GM18499 (cell line): Measurements from ENCODE around the gene C17orf113.
"Not testable (repeated sequence)": the region's sequence is repeated elsewhere in the genome, so short reads cannot be mapped to it uniquely, and the experiment has no call there.

ENCODE experiments used
- ATAC-seq: cut with Tn5 transposase; IDR thresholded peaks from one replicate; pipeline ENCODE4 v1.9.1; 2021; ENCODE audit warnings: moderate number of reproducible peaks; ENCODE audit not compliant: insufficient read depth, unreplicated experiment

Gene C17orf113

DNA sequence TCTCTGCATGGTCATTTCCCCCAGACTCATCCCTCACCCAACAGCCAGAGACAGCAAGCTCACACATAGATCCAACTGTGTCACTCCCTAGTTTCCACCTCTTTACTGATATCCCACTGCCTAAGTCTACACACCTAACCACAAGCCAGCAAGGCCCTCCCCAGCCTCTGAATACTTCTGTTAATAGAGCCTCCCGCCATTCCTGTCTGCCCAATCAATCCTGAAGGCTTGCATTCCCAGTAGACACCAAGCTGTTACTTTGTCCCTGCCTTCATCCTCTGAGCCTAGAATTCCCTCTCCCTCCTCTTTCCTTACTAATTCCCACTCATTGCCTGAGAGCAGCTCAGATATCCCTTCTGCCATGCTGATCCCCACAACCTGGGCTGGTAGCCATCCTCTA is 4.7 kb downstream of the C17orf113 start:
- no peak for ATAC-seq

DNA sequence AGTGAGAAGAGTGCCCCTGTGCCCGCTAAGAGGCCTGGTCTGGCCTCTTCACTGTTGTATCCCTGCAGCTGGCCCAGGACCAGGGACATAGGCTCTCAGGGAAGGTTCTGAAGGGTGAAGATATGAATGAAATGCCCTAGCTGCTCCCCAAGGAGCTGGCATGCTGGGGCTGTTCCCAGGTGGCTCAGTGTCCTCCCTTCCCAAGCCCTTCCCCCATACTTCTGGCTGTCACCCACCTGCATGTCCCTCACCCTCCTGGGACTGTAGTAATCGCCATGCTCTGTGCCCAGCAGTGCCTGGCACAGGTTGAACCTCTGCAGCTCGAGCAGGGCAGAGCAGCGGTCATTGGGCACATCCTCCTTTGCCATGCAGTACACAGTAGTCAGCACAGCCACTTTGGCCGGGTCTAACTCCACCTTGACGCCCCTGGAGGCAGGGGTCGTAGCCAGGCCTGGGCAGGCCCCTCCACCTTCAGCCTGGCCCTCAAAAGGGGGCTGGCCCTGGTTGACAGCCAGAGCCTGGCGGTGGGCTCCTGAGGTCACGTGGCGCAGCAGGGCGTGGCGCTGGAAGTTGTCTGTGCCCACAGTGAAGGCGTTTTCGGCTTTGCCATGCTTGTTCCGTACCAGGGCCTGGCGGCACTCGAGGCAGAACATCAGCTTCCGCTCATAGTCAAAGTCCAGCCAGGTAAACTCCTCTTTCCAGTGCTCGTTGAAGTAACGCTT is 7.6 kb downstream of the C17orf113 start:
- ATAC-seq: no peak

DNA sequence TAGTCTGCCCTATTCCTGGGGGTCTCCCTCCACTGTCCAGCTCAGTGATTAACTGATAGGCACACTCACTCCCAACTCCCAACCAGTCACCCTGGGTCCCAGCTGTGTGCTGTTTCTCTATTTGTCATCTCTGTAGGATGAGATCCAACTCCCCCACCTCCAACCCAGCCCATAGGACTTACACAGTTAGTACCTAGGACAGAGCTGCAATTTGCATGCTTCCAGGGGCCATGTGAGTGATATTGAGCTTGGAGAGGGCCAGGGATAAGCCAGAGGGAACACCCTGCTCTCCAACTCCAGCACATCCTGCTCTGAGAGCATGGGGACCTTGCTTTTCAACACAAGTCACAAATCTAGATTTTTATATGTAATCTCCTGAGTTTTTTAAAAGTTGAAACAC is 8.8 kb downstream of the C17orf113 start:
- ATAC-seq: no peak

DNA sequence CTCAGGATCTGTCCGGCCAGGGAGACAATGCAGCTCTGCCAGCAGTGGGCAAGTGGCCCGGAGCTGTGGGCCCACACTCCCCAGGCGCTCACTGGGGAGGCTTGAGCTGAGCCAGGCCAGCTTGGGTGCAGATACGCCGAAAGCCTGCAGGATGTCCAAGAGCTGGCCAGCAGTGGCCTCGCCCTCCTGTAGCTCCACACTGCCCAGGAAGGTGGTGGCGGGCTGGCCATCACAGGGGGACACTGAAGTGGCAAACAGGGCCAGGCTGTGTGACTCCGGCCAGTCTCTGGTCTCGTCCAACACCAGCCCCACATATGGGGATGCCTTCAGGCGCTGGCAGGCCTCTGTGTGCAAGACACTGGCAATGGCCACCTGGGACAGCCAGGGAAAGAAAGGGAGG is 9.6 kb downstream of the C17orf113 start:
- no peak for ATAC-seq

DNA sequence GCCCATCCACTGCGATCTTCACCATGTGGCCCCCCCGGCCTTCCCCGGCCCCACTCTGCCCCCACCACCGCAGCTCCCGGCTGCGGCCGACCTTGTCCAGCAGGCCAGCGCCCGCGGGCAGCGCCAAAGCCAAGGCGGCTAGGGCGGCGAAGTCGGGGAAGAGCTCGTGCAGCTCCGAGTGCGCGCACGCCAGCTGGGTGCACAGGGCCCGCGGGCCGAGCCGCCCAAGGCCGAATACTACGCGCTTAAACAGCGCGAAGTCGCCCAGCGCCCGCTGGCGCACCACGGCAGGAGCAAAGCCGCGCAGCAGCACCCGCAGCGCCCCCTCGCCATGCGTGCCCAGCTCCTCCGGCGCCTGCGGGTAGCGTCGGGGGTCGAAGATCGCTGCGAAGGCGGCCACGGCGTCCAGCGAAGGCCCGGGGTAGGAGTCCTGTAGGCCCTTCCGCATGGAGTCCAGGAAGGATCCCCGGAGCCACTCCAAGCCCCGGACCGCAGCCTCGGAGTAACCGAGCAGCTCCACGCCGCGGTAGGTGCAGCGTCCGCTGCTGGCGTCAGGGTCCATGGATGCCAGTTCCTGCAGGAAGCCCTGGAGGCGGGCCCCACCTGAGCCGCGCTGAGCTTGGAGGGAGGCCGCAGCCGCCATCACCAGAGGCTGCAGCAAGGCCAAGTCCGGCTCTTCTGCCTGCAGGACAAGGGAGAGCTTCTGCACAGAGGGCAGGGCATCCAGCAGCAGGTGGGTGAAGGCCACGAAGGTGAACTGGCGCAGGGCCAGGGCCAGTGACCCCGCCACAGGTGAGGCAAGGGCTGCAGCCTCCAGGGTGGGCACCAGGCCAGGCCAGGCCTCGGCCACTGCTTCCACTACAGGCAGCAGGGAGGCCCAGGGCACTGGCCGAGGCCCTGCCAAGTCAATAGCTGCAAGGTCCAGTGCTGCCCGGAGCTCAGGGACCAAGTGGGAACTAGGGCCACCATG is 10.3 kb downstream of the C17orf113 start:
- no peak for ATAC-seq

DNA sequence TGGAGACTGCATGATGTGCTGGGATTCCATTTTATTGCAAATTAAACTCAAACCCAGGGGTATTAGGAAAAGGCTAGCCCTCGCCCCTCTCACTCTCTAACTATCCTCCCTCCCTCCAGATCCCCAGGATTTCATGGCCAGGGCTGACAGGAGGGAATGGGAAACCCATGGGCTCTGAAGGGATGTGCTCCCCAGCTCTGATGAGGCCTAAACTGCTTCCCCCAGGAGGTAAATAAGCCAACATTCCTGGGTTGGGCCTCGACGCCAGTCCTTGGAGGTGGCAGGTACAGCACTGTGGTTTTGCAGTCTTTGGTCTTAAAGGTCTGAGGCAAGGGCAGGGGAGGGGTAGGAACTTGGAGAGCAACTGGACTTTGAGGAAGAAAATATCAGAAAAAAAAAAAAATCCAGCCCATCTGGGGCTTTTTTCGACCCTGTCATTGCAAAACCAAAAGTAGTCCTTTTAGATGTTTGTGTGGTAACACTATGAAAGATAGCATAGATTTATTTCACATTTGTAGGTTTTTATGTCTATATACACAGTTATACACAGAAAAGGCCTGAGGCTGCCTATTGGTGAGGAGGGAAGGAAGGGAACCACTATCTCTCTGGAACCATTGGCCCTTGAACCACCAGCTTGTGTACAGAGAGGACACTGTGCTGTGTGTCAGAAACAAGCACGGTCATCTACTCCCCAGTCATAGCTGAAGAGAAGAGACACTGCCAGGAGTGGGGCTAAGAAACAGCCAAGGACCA is 12.0 kb downstream of the C17orf113 start:
- no peak for ATAC-seq

DNA sequence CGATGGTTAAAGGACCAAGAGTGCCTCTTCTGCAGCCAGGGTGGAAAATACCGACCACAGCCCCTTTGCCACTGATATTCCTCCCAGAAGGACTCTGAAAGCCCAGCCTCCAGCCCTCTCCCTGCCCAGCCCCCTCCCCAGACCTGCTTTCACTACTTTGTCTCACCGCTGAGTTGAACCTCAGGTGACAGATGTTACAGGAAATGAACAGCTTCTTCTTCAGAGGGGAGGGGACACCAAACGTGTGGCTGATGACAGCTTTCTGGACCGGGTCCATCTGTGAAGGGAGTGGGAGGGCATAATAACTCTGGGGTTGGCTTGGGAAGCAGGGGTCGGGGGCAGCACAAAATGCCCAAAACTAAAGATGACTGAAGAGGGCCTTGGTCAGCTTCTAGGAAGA is 16.3 kb downstream of the C17orf113 start:
- ATAC-seq: no peak

DNA sequence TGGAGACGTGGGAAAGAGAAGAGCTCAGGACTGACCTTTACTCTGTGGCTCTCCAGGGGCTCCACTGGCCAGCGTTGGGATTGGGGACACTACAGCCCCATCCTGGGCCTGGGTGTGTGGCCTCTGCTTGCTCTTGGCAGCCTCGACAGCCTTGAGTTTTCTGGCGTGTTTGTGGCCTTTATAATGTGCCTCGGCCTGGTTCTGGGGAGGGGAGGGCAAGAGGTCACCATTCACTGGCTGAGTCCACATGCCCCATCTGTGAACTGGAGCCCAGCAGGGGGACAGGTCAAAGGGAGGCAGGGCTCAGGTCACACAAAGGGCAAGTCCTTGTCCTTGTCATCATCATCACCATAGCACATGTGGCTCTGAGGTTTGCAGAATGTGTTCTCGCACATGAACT is 18.8 kb downstream of the C17orf113 start:
- no peak for ATAC-seq

DNA sequence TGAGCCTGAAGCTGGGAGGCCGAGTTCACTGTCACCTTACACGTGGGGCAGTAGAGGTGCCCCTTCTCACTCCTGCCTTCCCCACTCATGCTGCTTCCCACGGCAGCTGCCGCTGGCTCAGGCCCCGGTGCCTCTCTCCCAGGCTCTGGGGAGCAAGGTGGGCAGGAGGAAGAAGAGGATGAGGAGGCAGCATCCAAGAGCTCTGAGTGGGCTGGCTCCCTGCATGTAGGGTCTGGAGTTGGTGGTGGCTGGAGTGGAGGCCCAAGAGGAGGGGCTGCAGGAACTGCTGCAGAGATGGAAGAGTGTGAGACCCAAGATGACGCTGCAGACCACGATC is 21.6 kb downstream of the C17orf113 start:
- ATAC-seq: no peak

DNA sequence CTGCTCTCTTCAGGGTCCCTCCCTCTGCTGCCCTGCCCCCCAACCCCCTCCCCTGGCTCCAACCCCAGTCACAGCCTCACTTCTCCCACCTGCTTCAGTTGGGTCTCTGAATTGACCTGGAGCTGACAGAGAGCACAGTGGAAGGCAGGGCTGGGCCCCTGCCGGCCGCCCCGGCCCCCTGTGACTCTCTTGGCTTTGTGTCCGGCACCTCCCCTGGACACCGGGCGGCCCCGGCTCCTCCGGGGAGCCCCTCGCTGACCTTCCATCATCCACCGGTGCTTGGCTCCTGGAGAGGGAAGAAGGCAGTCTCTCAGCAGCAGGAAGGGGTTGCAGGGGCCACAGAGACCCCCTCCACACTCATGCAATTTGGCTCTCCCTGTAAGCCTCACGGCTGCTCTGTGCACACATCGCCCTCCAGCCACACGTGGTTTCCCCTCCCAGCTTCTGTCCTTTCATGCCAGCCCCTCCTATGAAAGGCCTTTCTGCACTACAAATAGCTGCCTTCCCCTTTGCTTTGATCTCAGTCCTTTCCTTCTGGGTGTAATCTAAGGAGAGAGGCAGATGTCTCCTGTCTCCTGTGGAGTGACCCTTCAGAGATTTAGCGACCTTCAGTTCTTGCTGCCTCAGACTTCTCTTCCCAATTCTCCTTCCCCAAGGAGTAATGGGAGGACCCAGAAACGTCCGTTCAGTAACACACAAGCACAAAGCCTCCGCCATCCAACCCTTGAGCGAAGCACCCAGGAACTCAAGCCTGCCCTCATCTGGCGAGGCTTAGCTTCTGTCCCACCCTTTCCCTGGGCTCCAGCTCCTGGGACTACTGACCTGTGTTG is 22.2 kb downstream of the C17orf113 start:
- ATAC-seq: no peak

DNA sequence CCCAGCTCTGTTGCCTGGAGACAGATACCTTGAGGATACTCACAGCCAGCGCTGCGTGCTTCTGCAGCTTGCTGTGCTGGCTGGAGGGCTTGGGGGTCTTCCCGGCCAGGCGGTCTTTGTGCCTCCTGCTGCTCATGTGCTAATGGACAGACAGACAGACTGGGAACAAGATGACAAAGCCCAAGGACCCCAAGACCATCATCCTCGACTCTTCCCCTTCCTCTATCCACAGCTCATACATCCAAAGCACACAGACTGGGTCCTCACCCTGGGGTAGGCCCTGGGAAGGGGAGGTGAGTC is 22.9 kb downstream of the C17orf113 start:
- ATAC-seq: no peak

DNA sequence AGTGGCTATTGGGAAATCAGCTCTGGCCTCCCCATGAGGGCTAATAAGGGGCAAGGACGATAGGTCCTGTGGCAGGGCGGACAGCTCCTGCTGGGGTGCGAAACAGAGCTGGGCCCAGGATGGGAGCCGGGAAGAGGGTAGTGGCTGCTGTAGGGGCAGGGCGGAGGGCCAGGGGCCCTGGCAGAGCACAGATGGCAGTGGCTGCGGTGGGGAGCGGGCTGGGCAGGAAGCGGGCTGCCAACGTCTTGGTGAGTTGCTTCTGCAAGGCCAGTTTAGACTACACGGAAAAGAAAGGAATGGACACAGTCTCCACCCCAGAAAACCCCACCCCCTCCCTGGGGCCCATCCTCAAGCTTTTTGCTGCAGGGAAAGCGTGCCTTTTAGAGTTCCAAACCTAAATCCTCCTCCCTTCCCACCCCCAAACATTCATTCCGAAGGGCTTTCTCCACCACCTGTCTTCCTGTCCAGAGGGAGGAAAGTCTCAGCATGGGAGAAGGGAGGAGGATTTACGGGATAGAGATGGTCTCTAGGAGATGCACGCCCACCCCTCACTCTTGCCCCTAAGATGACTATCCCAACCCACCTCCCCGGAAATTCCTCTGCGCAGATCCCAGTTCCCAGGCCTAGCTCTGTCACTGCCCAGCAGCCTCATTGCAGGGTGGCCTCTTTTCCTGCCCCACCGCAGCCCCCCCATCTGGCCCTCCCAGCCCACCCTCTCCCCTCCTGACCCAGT is 23.4 kb downstream of the C17orf113 start:
- no peak for ATAC-seq

DNA sequence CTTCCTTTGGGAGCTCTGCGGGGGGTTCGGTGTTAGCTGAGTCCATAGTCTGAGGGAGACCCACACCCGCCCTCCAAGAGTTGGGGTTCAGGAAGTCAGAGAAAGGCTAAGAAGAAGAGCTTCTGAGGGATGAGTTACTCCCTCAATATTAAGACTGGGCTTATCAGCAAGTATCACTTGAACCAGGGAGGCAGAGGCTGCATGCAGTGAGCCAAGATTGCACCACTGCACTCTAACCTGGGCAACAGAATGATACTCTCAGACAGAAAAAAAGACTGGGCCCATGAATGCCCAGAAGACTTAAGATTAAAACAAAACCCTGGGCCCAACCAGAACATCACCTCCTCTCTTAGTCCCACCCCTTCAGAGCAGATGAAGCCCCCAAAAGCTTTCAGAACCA is 24.5 kb downstream of the C17orf113 start:
- ATAC-seq: no peak

DNA sequence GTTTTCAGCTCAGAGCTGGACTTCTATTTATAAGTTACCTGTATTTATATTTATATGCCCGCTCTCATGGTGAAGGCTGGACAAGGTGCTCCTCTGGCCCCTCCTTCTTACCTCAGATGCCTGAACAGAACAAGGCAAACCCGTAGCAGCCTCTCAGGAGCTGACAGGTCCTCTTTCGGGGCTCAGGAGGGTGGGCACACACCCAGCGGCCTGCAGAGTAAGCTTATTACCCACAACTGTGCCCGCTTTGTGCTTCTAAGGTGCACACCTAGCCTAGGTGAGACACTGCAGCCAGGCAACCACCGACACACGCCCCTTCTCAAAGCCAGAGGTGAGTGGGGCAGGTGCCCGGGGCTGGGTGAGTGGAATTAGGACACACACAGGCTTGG is 25.2 kb downstream of the C17orf113 start:
- no peak for ATAC-seq

DNA sequence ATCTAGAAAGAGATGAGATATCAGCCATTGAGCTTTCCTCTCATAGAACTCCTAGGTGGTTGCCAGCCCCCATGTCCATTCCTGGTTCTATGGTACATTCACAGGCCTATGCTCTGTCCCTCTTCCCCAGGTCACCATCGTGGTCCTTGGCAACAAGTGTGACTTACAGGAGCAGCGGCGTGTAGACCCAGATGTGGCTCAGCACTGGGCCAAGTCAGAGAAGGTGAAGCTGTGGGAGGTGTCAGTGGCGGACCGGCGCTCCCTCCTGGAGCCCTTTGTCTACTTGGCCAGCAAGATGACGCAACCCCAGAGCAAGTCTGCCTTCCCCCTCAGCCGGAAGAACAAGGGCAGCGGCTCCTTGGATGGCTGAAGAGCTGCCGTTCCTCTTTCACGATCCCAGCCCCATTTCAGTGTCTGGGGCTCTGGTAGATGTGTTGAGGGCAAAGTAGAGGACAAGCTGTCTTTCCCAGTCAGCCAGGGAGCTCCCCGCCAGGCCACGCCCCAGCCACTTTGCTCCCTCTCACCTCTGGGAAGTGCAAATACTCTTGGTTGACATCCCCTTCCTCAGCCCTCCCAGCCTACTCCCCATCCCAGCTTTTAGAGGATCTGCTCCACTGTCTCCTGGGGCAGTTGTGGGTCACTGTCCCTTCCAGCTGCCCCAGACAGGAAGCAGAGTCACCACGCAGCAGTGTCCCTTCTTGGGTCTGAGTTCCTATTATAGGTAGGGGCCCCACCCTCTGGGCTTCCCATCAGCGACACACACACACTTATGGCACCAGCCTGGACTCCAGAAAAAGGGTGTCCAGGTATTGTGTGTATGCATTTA is 26.7 kb downstream of the C17orf113 start:
- no peak for ATAC-seq

DNA sequence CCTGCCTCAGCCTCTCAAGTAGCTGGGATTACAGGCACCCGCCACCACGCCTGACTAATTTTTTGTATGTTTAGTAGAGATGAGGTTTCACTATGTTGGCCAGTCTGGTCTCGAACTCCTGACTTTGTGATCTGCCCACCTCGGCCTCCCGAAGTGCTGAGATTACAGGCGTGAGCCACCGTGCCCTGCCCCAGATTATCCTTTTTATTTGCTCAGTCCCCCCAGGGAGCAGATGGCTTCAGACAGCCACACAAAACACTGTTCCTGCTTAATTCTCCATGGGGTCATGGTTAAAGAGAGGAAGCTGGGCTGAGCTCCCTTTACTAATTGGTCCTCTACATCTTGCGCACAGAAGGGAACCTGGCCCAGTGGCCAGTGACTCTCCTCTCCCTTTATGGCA is 29.6 kb downstream of the C17orf113 start:
- ATAC-seq: not testable (repeated sequence)

DNA sequence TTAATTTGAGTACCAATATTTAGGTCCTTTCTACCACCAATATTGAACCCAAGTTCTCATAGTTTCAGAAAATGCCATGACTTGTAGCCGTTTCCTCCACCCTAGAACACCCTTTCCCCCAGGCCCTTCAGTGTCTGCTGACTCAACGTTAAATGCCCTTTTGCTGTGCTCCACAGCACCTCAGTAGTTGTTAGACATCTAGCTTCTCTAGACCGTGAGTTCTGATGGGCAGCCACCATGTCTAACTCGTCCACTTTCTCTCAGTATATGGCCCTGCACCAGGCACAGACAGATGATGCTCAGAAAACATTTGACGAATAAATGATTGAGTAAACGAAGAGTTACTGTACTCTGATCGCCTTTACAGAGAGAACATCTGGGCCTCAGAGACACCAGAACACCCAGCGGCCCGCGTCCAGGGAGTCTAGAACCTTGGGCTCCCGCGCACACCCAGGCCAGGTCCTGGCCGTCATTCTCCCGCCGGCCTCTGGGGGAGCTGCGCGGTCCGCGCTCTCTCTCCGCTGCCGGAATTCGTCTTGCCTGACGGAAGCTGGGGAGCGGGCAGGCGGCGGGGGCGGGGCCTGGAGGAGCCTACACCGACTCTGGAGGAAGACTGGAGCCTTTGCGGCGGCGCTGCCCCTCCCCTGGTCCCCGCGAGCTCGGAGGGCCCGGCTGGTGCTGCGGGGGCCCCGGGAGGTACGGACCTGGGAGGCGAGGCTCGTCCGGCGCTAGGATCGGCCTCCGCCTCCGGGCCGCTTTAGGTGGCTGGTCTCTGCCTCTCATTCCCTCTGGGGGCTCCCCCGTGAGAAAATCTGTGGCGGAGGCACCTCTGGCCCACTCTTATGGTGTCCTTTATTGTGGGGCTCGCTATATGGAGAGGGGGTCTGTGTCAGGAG is 30.6 kb downstream of the C17orf113 start, which contains the start of gene NKIRAS2:
TSS of gene NKIRAS2 (plus strand) at position 582 of the 896 bp plus-strand sequence. CDS start 1,488 bp downstream, outside the sequence.
- no peak for ATAC-seq

DNA sequence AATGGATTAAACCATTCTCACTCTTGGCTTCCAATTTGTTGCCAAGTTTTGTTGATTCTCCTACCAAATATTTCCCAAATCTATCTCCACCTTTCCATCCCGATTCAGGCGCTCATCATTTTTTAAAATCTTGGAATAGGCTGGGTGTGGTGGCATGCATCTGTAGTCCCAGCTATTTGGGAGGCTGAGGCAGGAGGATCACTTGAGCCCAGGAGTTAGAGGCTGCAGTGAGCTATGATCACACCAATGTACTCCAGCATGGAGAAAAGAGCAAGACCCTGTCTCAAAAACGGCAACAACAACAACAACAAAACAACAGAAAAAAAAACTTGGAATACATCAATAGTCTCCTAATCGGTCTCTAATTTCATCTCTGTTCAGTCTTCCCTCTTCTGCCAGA is 31.4 kb downstream of the C17orf113 start:
- no peak for ATAC-seq
